HG02610 (cell line): ENCODE measurements around the gene EDNRB.
"Not testable (repeated sequence)": the region's sequence is repeated elsewhere in the genome, so short reads cannot be mapped to it uniquely, and the experiment has no call there.

Source experiments
- ATAC-seq: cut with Tn5 transposase; IDR thresholded peaks from one replicate; pipeline ENCODE4 v1.9.1; 2021; ENCODE audit warnings: mild to moderate bottlenecking, moderate library complexity; ENCODE audit not compliant: unreplicated experiment

The EDNRB gene

GRCh38 chr13:77848050-77848449 lies 70.6 kb downstream of the EDNRB start:
- ATAC-seq, result not testable (repeated sequence)

DNA sequence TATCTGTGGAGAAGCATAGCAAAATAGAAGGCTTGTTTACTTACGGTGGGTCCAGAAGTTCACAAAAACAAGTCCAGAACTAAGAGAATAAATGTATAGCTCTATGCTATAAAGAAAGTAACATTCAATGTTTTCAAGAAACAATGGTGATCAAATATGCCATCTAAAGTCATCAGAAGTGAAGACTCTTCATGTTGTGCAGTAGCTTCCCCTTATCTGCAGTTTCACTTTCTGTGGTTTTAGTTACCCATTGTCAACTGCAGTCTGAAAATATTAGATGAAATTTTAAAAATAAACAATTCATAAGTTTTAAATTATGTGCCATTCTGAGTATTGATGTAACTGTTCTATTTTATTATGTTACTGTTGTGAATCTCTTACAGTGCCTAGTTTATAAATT lies 72.5 kb downstream of the EDNRB start:
- ATAC-seq, result no peak
